NCI-H146 treated with DMSO at 0.1 percent for 48 hours (cell line): Measurements from ENCODE around the gene NUDT2.

Experiments used
- DNase-seq: peaks from one replicate; lab custom pipeline; 2025; ENCODE audit not compliant: unreplicated experiment; lab: John Stamatoyannopoulos, UW

The NUDT2 gene

DNA sequence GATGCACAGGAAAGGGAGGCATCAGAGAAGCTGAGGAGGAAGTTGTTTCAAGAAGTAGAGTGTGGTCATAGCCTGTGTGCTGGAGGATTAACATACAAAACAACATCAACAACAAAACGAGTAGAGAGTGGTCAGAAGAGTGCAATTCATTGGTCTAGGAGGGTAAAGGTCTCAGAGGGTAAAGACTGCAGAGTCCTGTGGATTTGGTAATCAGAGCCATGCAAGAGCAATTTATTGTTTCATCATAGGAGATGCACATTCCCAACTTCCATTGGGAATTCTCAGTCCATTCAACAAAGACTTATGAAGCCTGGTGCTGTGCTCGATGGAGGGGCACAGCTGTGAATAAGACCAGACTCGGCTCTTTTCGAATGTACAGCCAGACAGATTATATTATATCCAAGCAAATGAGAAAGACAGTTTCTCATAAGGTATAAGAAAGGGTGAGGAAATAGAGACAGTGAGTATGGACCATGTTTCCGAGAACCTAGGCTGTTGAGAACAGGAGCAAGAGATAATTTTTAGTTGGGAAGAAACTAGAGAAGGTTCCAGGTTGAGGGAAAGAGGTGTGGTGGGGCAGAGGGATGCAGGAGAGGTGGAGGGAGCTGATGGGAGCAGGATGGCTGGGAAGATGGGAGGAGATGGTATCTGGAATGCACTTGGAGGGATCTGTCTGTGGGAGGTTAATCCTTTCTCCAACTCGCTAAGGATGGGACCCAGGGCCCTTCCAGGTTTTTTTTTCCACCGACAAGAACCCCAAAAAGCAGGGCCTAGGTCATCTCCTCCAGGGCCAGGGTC, 55.2 kb downstream of the NUDT2 start:
- no peak for DNase-seq

GRCh38 chr9:34385561-34386230, 56.3 kb downstream of the NUDT2 start:
- no peak for DNase-seq

DNA sequence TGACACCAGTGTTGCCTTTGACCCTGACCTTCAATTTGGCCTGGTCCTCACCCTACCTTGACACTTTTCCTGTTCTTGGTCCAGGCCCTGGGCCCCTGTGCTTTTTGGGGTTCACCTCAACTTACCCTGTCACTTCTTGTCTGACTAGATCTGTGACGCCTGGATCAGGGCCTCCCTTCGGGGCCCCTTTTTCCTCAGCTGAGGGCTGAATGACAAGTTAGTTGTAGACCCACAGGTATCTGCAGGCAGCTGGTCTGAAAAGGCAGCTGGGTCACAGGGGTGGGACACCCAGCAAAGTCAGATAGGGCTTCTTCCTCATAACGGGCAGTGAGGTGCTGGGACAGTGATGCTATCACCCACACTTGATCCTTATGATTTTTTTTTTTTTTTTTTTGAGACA, 57.3 kb downstream of the NUDT2 start:
- DNase-seq = no peak

GRCh38 chr9:34387239-34387638, 57.9 kb downstream of the NUDT2 start:
- no peak for DNase-seq

GRCh38 chr9:34392511-34392910, 63.1 kb downstream of the NUDT2 start:
- DNase-seq = no peak
